SU-DHL-6 (cell line): Measurements from ENCODE around the gene NRTN.

Experiments used
- H2AFZ ChIP-seq: fragments of 200-600 bp; sonication (generic); 2 replicates; pipeline ENCODE4 v1.6.1; 2014; ENCODE audit warnings: low read depth, mild to moderate bottlenecking, moderate library complexity, mixed read lengths, antibody characterized with exemption, low read length; ENCODE audit not compliant: severe bottlenecking
- H3F3A ChIP-seq: fragments of 200-600 bp; shearing (Covaris generic); 2 replicates; pipeline ENCODE4 v1.6.0; 2016; ENCODE audit warnings: antibody characterized with exemption, mild to moderate bottlenecking; ENCODE audit not compliant: insufficient read depth
- H3K27ac ChIP-seq: fragments of 200-600 bp; sonication (generic); 2 replicates; pipeline ENCODE4 v1.5.1; 2016; ENCODE audit warnings: low read depth, mild to moderate bottlenecking, low read length, moderate library complexity, mixed read lengths
- H3K27me3 ChIP-seq: fragments of 200-600 bp; sonication (generic), shearing (Covaris generic); 2 replicates; pipeline ENCODE4 v1.6.0; 2014; ENCODE audit warnings: mild to moderate bottlenecking, low read length
- H3K36me3 ChIP-seq: fragments of 200-600 bp; sonication (generic); 2 replicates; pipeline ENCODE4 v1.6.1; 2014; ENCODE audit warnings: mild to moderate bottlenecking, low read length, mixed read lengths
- H3K4me2 ChIP-seq: fragments of 300-600, 200-600 bp; shearing (Covaris generic), sonication (generic); 2 replicates; pipeline ENCODE4 v1.6.0; 2014; ENCODE audit warnings: low read length, low read depth, mild to moderate bottlenecking; ENCODE audit not compliant: poor library complexity, severe bottlenecking
- H3K4me3 ChIP-seq: fragments of 200-600 bp; sonication (generic); 2 replicates; pipeline ENCODE4 v1.5.1; 2014; ENCODE audit warnings: antibody characterized with exemption, low read length, mild to moderate bottlenecking, mixed read lengths; ENCODE audit not compliant: insufficient read depth, poor library complexity, severe bottlenecking
- H3K79me2 ChIP-seq: fragments of 200-600 bp; sonication (generic); 2 replicates; pipeline ENCODE4 v1.6.1; 2014; ENCODE audit warnings: mild to moderate bottlenecking, low read length, moderate library complexity; ENCODE audit not compliant: insufficient read depth
- H3K9ac ChIP-seq: fragments of 200-600 bp; sonication (generic); 2 replicates; pipeline ENCODE4 v1.7.0; 2014; ENCODE audit warnings: mild to moderate bottlenecking, low read length
- H3K9me2 ChIP-seq: fragments of 200-600 bp; sonication (generic); replicated peaks from 2 replicates; pipeline ENCODE4 v1.6.1; 2014; ENCODE audit warnings: low read length; ENCODE audit not compliant: insufficient read depth
- H3K9me3 ChIP-seq: fragments of 200-600 bp; sonication (generic); 2 replicates; pipeline ENCODE4 v1.6.1; 2014; ENCODE audit warnings: low read length, mixed read lengths; ENCODE audit not compliant: insufficient read depth
- H4K20me1 ChIP-seq: fragments of 200-600 bp; sonication (generic); 2 replicates; pipeline ENCODE4 v1.6.1; 2014; ENCODE audit warnings: low read depth, mild to moderate bottlenecking, antibody characterized with exemption, low read length, moderate library complexity, mixed read lengths
- CTCF ChIP-seq: fragments of 200-600 bp; sonication (generic); IDR thresholded peaks from one replicate; pipeline ENCODE4 v1.5.1; 2017; ENCODE audit warnings: antibody characterized with exemption, mild to moderate bottlenecking, low read length, moderate library complexity; ENCODE audit not compliant: insufficient read depth, poor library complexity, severe bottlenecking
- EZH2phosphoT487 ChIP-seq: fragments of 200-600 bp; sonication (generic), shearing (Covaris generic); conservative IDR thresholded peaks from 2 replicates; pipeline ENCODE4 v1.6.1; 2018; ENCODE audit warnings: mild to moderate bottlenecking, antibody characterized with exemption, low read length, moderate library complexity, mixed read lengths

NRTN gene

DNA sequence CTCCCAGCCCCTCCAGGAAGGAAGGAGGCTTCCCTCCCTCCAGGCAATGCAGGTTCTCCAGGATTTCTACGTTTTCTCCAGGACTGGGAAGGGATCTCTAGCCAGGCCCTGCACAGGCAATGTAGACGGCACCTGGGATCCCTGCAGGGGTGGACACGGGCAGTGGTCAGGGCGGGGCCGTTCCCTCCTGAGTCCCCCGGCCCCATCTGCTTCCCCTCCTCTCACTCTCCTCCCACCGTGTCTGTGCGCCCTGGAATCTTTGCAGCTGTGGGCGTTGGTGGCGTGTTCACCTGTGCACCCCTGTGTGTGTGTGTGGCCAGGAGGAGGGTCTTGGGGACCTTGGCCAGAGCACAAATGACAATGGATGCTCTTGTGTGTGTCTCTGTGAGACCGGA lies 10.0 kb downstream of the NRTN start:
- no peaks in the 10 kb centered on the region for H3K9me3 ChIP-seq
- H3K4me2 ChIP-seq, result no peak overlapping the region
- no peak overlapping the region for H3K4me3 ChIP-seq
- H4K20me1 ChIP-seq, result no peaks in the 10 kb centered on the region
- TF ChIP-seq EZH2phosphoT487 (no peak), CTCF (no peak)
- H3F3A ChIP-seq, result no peaks in the 10 kb centered on the region
- no peaks in the 10 kb centered on the region for H3K79me2 ChIP-seq
- H3K9me2 ChIP-seq, result no peaks in the 10 kb centered on the region
- H2AFZ ChIP-seq, result no peak overlapping the region
- no peak overlapping the region for H3K27ac ChIP-seq
- H3K36me3 ChIP-seq, result no peaks in the 10 kb centered on the region
- H3K27me3 ChIP-seq, result no peaks in the 10 kb centered on the region
- no peak overlapping the region for H3K9ac ChIP-seq

DNA sequence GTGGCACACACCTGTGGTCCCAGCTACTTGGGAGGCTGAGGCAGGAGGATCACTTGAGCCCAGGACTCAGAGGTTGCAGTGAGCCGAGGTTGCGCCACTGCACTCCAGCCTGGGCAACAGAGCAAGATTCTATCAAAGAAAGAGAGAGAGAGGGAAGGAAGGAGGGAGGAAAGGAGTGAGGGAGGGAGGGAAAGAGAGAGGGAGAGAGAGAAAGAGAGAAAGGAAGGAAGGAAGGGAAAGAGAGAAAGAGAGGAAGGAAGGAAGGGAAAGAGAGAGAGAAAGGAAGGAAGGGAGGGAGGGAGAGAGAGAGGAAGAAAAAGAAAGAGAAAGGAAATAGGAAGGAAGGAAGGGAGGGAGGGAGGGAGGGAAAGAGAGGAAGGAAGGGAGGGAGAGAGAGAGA lies 12.4 kb downstream of the NRTN start:
- Histone ChIP-seq H3K27ac (no peak overlapping the region), H4K20me1 (no peaks in the 10 kb centered on the region), H3K27me3 (no peaks in the 10 kb centered on the region), H3K9me3 (no peaks in the 10 kb centered on the region), H2AFZ (no peak overlapping the region), H3K79me2 (no peaks in the 10 kb centered on the region), H3K4me3 (no peak overlapping the region), H3K9ac (no peak overlapping the region), H3K9me2 (no peaks in the 10 kb centered on the region), H3F3A (no peaks in the 10 kb centered on the region), H3K4me2 (no peak overlapping the region), H3K36me3 (no peaks in the 10 kb centered on the region)
- TF ChIP-seq CTCF (no peak), EZH2phosphoT487 (no peak)

DNA sequence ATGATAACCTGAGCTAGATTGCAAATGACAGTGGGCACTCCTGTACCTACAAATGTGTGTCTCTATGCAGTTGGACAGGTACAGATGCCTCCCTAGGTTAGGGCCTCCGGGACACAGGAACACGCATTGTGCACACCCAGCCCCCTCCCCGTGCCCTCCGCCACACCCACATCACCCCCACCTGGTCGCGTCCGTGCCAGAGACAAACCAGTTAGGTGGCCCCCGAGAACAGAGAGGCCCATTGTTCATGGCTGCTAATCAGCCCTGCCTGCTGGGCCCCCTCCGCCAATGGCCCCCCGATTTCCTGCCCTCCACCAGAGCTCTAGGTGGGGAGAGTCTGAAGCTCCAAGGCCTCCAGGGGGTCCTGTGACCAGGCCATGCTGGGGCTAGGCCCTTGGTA lies 13.7 kb downstream of the NRTN start:
- no peaks in the 10 kb centered on the region for H3K9me3 ChIP-seq
- H3K27me3 ChIP-seq, result no peaks in the 10 kb centered on the region
- H3K36me3 ChIP-seq, result no peaks in the 10 kb centered on the region
- H3F3A ChIP-seq, result no peaks in the 10 kb centered on the region
- H4K20me1 ChIP-seq, result no peaks in the 10 kb centered on the region
- no peak overlapping the region for H3K4me3 ChIP-seq
- no peak overlapping the region for H3K27ac ChIP-seq
- TF ChIP-seq EZH2phosphoT487, result no peak
- no peak for TF ChIP-seq CTCF
- H3K9me2 ChIP-seq, result no peaks in the 10 kb centered on the region
- no peaks in the 10 kb centered on the region for H3K79me2 ChIP-seq
- no peak overlapping the region for H3K9ac ChIP-seq
- no peak overlapping the region for H2AFZ ChIP-seq
- no peak overlapping the region for H3K4me2 ChIP-seq

GRCh38 chr19:5820785-5821184 lies 15.9 kb downstream of the NRTN start:
- H3K27ac ChIP-seq, result no peak overlapping the region
- no peaks in the 10 kb centered on the region for H3K36me3 ChIP-seq
- no peaks in the 10 kb centered on the region for H3F3A ChIP-seq
- H3K9me2 ChIP-seq, result no peaks in the 10 kb centered on the region
- no peak overlapping the region for H2AFZ ChIP-seq
- no peaks in the 10 kb centered on the region for H3K27me3 ChIP-seq
- TF ChIP-seq EZH2phosphoT487, result no peak
- TF ChIP-seq CTCF, result no peak
- no peak overlapping the region for H3K4me3 ChIP-seq
- no peaks in the 10 kb centered on the region for H3K9me3 ChIP-seq
- H3K9ac ChIP-seq, result no peak overlapping the region
- no peaks in the 10 kb centered on the region for H4K20me1 ChIP-seq
- no peaks in the 10 kb centered on the region for H3K79me2 ChIP-seq
- H3K4me2 ChIP-seq, result no peak overlapping the region
